SU-DHL-6 (cell line): Measurements from ENCODE around the gene NDUFS6.
A peak's percentile ranks its signal among the peaks of the same experiment; 100 is the strongest.

Experiments
- H2AFZ ChIP-seq: fragments of 200-600 bp; sonication (generic); 2 replicates; pipeline ENCODE4 v1.6.1; 2014; ENCODE audit warnings: low read depth, mild to moderate bottlenecking, moderate library complexity, mixed read lengths, antibody characterized with exemption, low read length; ENCODE audit not compliant: severe bottlenecking
- H3F3A ChIP-seq: fragments of 200-600 bp; shearing (Covaris generic); 2 replicates; pipeline ENCODE4 v1.6.0; 2016; ENCODE audit warnings: antibody characterized with exemption, mild to moderate bottlenecking; ENCODE audit not compliant: insufficient read depth
- H3K27ac ChIP-seq: fragments of 200-600 bp; sonication (generic); 2 replicates; pipeline ENCODE4 v1.5.1; 2016; ENCODE audit warnings: low read depth, mild to moderate bottlenecking, low read length, moderate library complexity, mixed read lengths
- H3K27me3 ChIP-seq: fragments of 200-600 bp; sonication (generic), shearing (Covaris generic); 2 replicates; pipeline ENCODE4 v1.6.0; 2014; ENCODE audit warnings: mild to moderate bottlenecking, low read length
- H3K36me3 ChIP-seq: fragments of 200-600 bp; sonication (generic); 2 replicates; pipeline ENCODE4 v1.6.1; 2014; ENCODE audit warnings: mild to moderate bottlenecking, low read length, mixed read lengths
- H3K4me2 ChIP-seq: fragments of 300-600, 200-600 bp; shearing (Covaris generic), sonication (generic); 2 replicates; pipeline ENCODE4 v1.6.0; 2014; ENCODE audit warnings: low read length, low read depth, mild to moderate bottlenecking; ENCODE audit not compliant: poor library complexity, severe bottlenecking
- H3K4me3 ChIP-seq: fragments of 200-600 bp; sonication (generic); 2 replicates; pipeline ENCODE4 v1.5.1; 2014; ENCODE audit warnings: antibody characterized with exemption, low read length, mild to moderate bottlenecking, mixed read lengths; ENCODE audit not compliant: insufficient read depth, poor library complexity, severe bottlenecking
- H3K79me2 ChIP-seq: fragments of 200-600 bp; sonication (generic); 2 replicates; pipeline ENCODE4 v1.6.1; 2014; ENCODE audit warnings: mild to moderate bottlenecking, low read length, moderate library complexity; ENCODE audit not compliant: insufficient read depth
- H3K9ac ChIP-seq: fragments of 200-600 bp; sonication (generic); 2 replicates; pipeline ENCODE4 v1.7.0; 2014; ENCODE audit warnings: mild to moderate bottlenecking, low read length
- H3K9me2 ChIP-seq: fragments of 200-600 bp; sonication (generic); replicated peaks from 2 replicates; pipeline ENCODE4 v1.6.1; 2014; ENCODE audit warnings: low read length; ENCODE audit not compliant: insufficient read depth
- H3K9me3 ChIP-seq: fragments of 200-600 bp; sonication (generic); 2 replicates; pipeline ENCODE4 v1.6.1; 2014; ENCODE audit warnings: low read length, mixed read lengths; ENCODE audit not compliant: insufficient read depth
- H4K20me1 ChIP-seq: fragments of 200-600 bp; sonication (generic); 2 replicates; pipeline ENCODE4 v1.6.1; 2014; ENCODE audit warnings: low read depth, mild to moderate bottlenecking, antibody characterized with exemption, low read length, moderate library complexity, mixed read lengths
- CTCF ChIP-seq: fragments of 200-600 bp; sonication (generic); IDR thresholded peaks from one replicate; pipeline ENCODE4 v1.5.1; 2017; ENCODE audit warnings: antibody characterized with exemption, mild to moderate bottlenecking, low read length, moderate library complexity; ENCODE audit not compliant: insufficient read depth, poor library complexity, severe bottlenecking
- EZH2phosphoT487 ChIP-seq: fragments of 200-600 bp; sonication (generic), shearing (Covaris generic); conservative IDR thresholded peaks from 2 replicates; pipeline ENCODE4 v1.6.1; 2018; ENCODE audit warnings: mild to moderate bottlenecking, antibody characterized with exemption, low read length, moderate library complexity, mixed read lengths

Gene NDUFS6

GRCh38 chr5:1762121-1762882 is 38.9 kb upstream of the NDUFS6 start:
- Histone ChIP-seq H3K79me2 (no peaks in the 10 kb centered on the region), H3K27ac (no peak overlapping the region), H3K4me2 (no peak overlapping the region), H3K9me2 (no peaks in the 10 kb centered on the region), H3F3A (0 out of 2 replicates have a peak, but pooled peaks cover 6% of the 10 kb centered on the region), H2AFZ (no peak overlapping the region), H3K9me3 (peaks cover 11% of the 10 kb centered on the region; the same call in 1 of the 2 replicates), H3K9ac (no peak overlapping the region), H3K4me3 (no peak overlapping the region), H3K36me3 (0 out of 2 replicates have a peak, but pooled peaks cover 3% of the 10 kb centered on the region), H4K20me1 (no peaks in the 10 kb centered on the region), H3K27me3 (no peaks in the 10 kb centered on the region)
- TF ChIP-seq EZH2phosphoT487 (no peak), CTCF (no peak)

- Histone ChIP-seq H4K20me1 (no peaks in the 10 kb centered on the region), H3K9ac (no peak overlapping the region), H3K27me3 (no peaks in the 10 kb centered on the region), H3K9me3 (peaks cover 11% of the 10 kb centered on the region; the same call in 1 of the 2 replicates), H3K4me2 (no peak overlapping the region), H3K36me3 (0 out of 2 replicates have a peak, but pooled peaks cover 3% of the 10 kb centered on the region), H3K79me2 (no peaks in the 10 kb centered on the region), H3F3A (0 out of 2 replicates have a peak, but pooled peaks cover 6% of the 10 kb centered on the region), H3K27ac (no peak overlapping the region), H2AFZ (no peak overlapping the region), H3K4me3 (no peak overlapping the region), H3K9me2 (no peaks in the 10 kb centered on the region)
- TF ChIP-seq CTCF (no peak), EZH2phosphoT487 (no peak)
Measured at GRCh38 chr5:1762883-1763547, 38.2 kb upstream of the NDUFS6 start.

GRCh38 chr5:1763548-1763911 is 37.7 kb upstream of the NDUFS6 start:
- H3K27ac ChIP-seq, result no peak overlapping the region
- no peak overlapping the region for H3K4me2 ChIP-seq
- no peak overlapping the region for H3K4me3 ChIP-seq
- 0 out of 2 replicates have a peak, but pooled peaks cover 6% of the 10 kb centered on the region for H3F3A ChIP-seq
- no peaks in the 10 kb centered on the region for H4K20me1 ChIP-seq
- no peaks in the 10 kb centered on the region for H3K27me3 ChIP-seq
- no peak overlapping the region for H2AFZ ChIP-seq
- TF ChIP-seq CTCF, result peak; percentile 58
- TF ChIP-seq EZH2phosphoT487, result no peak
- no peak overlapping the region for H3K9ac ChIP-seq
- no peaks in the 10 kb centered on the region for H3K9me2 ChIP-seq
- H3K79me2 ChIP-seq, result no peaks in the 10 kb centered on the region
- H3K9me3 ChIP-seq, result peaks cover 9% of the 10 kb centered on the region; the same call in 1 of the 2 replicates
- H3K36me3 ChIP-seq, result 0 out of 2 replicates have a peak, but pooled peaks cover 3% of the 10 kb centered on the region
